Osteocyte (in vitro differentiated cells): ENCODE data around the gene PLEKHG7. TPM values are rescaled to one million over a fixed set of nuclear protein-coding genes. Genes with fewer than 3 reads are reported as not detected.

Experiments
- DNase-seq: peaks from one replicate; pipeline ENCODE4 v3.0.0; 2021; ENCODE audit warnings: mixed read lengths; ENCODE audit not compliant: unreplicated experiment; ENCODE audit errors: extremely low spot score
- H3K27ac Mint-ChIP-seq: one replicate; pipeline ENCODE4 v1.8.0; 2021; ENCODE audit warnings: mild to moderate bottlenecking, mixed read lengths; ENCODE audit not compliant: unreplicated experiment
- H3K27me3 Mint-ChIP-seq: one replicate; pipeline ENCODE4 v1.8.0; 2021; ENCODE audit warnings: mixed read lengths; ENCODE audit not compliant: unreplicated experiment
- H3K36me3 Mint-ChIP-seq: one replicate; pipeline ENCODE4 v1.8.0; 2021; ENCODE audit warnings: mixed read lengths; ENCODE audit not compliant: unreplicated experiment
- H3K4me1 Mint-ChIP-seq: one replicate; pipeline ENCODE4 v1.8.0; 2021; ENCODE audit warnings: mixed read lengths; ENCODE audit not compliant: unreplicated experiment
- H3K4me3 Mint-ChIP-seq: one replicate; pipeline ENCODE4 v1.8.0; 2021; ENCODE audit warnings: mild to moderate bottlenecking, moderate library complexity, mixed read lengths; ENCODE audit not compliant: unreplicated experiment
- H3K9me3 Mint-ChIP-seq: one replicate; pipeline ENCODE4 v1.8.0; 2021; ENCODE audit warnings: mixed read lengths; ENCODE audit not compliant: unreplicated experiment
- total RNA-seq: library from RNA; stranded (reverse); gene quantifications from 2 replicates; pipeline ENCODE4 v1.2.1, GENCODE V29; 2021
- TF ChIP-seq, protein P1 (sequence below): fragments of 200-600 bp; sonication (generic); IDR thresholded peaks from 2 replicates; pipeline ENCODE4 v1.5.0; 2021; ENCODE audit warnings: antibody characterized with exemption, mild to moderate bottlenecking, moderate library complexity

Gene PLEKHG7
- total RNA-seq, 1 donor from 2014 or later, result not detected

DNA sequence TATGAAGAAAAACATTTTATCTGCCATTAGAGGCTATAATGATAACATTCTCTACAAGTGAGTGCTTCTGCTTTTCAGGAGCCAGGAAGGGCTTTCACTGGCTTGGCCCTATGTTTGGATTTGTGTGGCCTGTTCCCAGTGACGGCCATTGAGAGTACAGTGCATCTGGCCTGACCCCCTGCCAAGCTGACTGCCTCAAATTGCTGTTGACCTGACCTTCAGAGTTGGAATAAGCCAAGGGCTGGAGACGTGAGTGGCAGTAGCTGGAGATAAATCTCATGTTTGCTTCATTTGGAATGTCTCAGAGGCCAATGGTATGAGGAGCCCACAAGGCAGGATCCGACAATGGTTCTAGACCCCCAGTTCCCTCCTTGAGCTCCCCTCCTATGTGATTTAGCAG lies 28.3 kb upstream of the PLEKHG7 start:
- Mint-ChIP-seq H3K36me3 (no peaks in the 10 kb centered on the region), H3K4me3 (no peak overlapping the region), H3K27ac (no peak overlapping the region), H3K27me3 (peaks cover 8% of the 10 kb centered on the region), H3K9me3 (no peaks in the 10 kb centered on the region), H3K4me1 (no peaks in the 10 kb centered on the region)
- TF ChIP-seq, protein P1, sequence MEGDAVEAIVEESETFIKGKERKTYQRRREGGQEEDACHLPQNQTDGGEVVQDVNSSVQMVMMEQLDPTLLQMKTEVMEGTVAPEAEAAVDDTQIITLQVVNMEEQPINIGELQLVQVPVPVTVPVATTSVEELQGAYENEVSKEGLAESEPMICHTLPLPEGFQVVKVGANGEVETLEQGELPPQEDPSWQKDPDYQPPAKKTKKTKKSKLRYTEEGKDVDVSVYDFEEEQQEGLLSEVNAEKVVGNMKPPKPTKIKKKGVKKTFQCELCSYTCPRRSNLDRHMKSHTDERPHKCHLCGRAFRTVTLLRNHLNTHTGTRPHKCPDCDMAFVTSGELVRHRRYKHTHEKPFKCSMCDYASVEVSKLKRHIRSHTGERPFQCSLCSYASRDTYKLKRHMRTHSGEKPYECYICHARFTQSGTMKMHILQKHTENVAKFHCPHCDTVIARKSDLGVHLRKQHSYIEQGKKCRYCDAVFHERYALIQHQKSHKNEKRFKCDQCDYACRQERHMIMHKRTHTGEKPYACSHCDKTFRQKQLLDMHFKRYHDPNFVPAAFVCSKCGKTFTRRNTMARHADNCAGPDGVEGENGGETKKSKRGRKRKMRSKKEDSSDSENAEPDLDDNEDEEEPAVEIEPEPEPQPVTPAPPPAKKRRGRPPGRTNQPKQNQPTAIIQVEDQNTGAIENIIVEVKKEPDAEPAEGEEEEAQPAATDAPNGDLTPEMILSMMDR, result no peak
- no peak for DNase-seq

DNA sequence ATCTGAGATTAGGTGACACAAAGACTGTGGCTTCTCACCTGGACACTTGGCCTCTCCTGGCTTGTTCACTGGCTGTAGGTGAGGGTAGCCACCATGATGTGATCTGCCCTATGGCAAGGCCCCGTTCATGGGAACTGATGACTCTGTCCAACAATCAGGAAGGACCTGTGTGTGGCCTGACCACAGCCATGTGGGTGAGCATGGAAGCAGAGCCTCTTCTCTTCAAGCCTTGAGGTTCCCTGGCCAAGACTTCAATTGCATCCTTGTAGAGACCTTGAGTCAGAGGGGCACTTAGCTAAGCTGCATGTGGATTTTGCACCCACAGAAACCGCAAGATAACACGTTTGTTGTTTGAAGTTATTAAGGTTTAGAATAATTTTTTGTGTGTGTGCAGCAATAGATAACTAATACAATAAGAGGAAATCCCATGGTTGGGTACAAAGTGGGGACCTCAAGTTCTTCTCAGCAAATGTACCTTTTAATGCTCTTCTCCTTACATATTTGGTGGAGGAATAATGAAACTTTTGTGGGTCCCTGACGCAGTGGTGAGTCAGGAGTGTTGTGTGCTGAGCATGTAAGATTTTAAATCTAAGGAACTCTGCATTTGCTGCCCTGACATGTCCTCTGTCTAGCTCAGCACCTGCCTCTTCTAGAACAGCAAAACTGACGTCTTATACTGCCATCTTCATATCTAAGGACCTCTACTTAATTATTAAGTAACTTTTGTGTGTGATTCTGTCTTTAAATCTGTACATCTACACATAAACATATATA lies 27.5 kb upstream of the PLEKHG7 start:
- TF ChIP-seq, protein P1, result no peak
- H3K4me3 Mint-ChIP-seq, result no peak overlapping the region
- no peaks in the 10 kb centered on the region for H3K36me3 Mint-ChIP-seq
- no peaks in the 10 kb centered on the region for H3K4me1 Mint-ChIP-seq
- peaks cover 2% of the 10 kb centered on the region for H3K27me3 Mint-ChIP-seq
- no peaks in the 10 kb centered on the region for H3K9me3 Mint-ChIP-seq
- no peak overlapping the region for H3K27ac Mint-ChIP-seq
- DNase-seq, result no peak

DNA sequence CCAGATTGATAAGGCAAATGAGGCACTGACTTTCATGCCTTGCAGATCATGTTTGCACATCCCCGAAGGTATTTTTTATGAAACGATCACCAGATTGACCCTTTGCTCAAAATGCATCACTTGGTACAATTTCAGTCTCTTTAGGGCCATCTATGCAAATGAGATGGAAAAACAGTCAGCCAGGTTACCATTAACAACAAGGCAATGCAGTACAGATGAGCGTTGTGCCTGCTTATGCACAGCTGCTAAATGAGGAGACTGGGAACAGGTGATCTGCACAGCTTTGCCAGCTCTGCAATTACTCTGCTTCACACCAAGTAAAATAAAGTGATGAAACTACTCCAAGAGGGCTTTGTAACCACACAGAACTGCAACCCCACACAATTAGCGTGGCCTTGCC lies 26.1 kb upstream of the PLEKHG7 start:
- no peaks in the 10 kb centered on the region for H3K36me3 Mint-ChIP-seq
- H3K4me1 Mint-ChIP-seq, result no peaks in the 10 kb centered on the region
- no peaks in the 10 kb centered on the region for H3K27me3 Mint-ChIP-seq
- H3K9me3 Mint-ChIP-seq, result no peaks in the 10 kb centered on the region
- H3K4me3 Mint-ChIP-seq, result no peak overlapping the region
- TF ChIP-seq, protein P1, result no peak
- no peak for DNase-seq
- no peak overlapping the region for H3K27ac Mint-ChIP-seq

DNA sequence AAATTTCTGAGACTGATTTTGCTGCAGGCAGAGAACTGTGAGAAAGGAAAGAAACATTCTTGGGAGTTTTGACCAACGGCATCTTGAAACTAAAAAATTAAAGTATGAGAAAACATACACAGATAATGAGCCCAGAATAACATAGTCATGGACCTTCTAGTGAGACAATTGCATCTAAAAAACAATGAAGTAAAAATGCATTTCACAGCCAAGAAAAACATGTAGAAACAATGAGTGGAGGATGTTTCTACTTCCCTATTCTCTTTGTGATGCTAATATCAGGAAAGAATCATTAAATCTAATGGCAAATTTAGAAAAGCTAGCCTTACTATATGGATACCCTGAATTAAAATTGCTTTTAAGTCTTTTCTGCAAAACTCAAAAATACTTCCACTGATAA lies 12.2 kb upstream of the PLEKHG7 start:
- H3K4me3 Mint-ChIP-seq, result no peak overlapping the region
- TF ChIP-seq, protein P1, result no peak
- peaks cover 4% of the 10 kb centered on the region for H3K27me3 Mint-ChIP-seq
- DNase-seq, result no peak
- H3K27ac Mint-ChIP-seq, result no peak overlapping the region
- H3K9me3 Mint-ChIP-seq, result peaks cover 14% of the 10 kb centered on the region
- H3K4me1 Mint-ChIP-seq, result no peaks in the 10 kb centered on the region
- H3K36me3 Mint-ChIP-seq, result peaks cover 4% of the 10 kb centered on the region

DNA sequence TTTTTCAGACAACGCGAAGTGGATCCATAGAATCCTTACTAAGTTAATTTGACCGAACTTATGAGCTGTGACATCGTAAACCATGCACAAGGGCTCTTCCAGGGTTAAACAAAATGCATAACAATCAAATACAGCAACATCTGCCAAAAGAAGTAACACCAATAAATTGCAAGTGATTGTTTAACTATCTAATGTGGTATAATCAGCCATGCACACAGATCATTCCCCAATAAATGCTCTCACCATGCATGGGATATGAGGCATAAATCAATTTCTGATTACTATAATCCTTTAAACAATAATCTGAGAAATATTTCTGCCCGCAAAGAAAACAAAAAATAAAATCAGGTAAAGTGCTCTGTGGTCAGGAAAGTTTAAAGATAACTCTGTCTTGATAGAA lies 7.7 kb upstream of the PLEKHG7 start:
- Mint-ChIP-seq H3K36me3 (peaks cover 4% of the 10 kb centered on the region), H3K4me3 (no peak overlapping the region), H3K27ac (no peak overlapping the region), H3K4me1 (no peaks in the 10 kb centered on the region), H3K27me3 (no peaks in the 10 kb centered on the region), H3K9me3 (peaks cover 15% of the 10 kb centered on the region)
- TF ChIP-seq, protein P1, result no peak
- DNase-seq, result no peak
